ENCODE measurements around the gene HSD11B1L. TPM values are rescaled to one million over a fixed set of nuclear protein-coding genes. Genes with fewer than 3 reads are reported as not detected.

HSD11B1L gene
- total RNA-seq, 1 experiment from 2014 or later: 2.4 TPM

- Histone ChIP-seq H3K9me3 (no peaks in the 10 kb centered on the region), H3K36me3 (ENCODE audit: control insufficient read depth, insufficient read depth, low read length) (peaks cover 2% of the 10 kb centered on the region), H3K4me1 (no peaks in the 10 kb centered on the region), H3K4me3 (ENCODE audit: low read depth, low read length) (no peak overlapping the region), H3K27me3 (replicated peaks; ENCODE audit: control insufficient read depth, insufficient read depth, low read length) (no peaks in the 10 kb centered on the region)
- Mint-ChIP-seq H3K27me3 (ENCODE audit: insufficient read depth, unreplicated experiment) (no peaks in the 10 kb centered on the region), H3K4me3 (ENCODE audit: unreplicated experiment) (no peak overlapping the region), H3K27ac (ENCODE audit: unreplicated experiment) (no peak overlapping the region), H3K36me3 (ENCODE audit: insufficient read depth, unreplicated experiment) (peaks cover 93% of the 10 kb centered on the region), H3K4me1 (ENCODE audit: low read depth, unreplicated experiment) (no peaks in the 10 kb centered on the region), H3K9me3 (ENCODE audit: unreplicated experiment) (no peaks in the 10 kb centered on the region)
- BruUV-seq (replicated peaks): no TSS peak
- CTCF ChIA-PET: no interaction called here
- DNase-seq: no peak
- intact Hi-C loops (cut with micrococcal nuclease; ENCODE audit: unreplicated experiment): no loop called here
- POLR2A ChIA-PET: no interaction called here
- TF ChIP-seq, protein P1, sequence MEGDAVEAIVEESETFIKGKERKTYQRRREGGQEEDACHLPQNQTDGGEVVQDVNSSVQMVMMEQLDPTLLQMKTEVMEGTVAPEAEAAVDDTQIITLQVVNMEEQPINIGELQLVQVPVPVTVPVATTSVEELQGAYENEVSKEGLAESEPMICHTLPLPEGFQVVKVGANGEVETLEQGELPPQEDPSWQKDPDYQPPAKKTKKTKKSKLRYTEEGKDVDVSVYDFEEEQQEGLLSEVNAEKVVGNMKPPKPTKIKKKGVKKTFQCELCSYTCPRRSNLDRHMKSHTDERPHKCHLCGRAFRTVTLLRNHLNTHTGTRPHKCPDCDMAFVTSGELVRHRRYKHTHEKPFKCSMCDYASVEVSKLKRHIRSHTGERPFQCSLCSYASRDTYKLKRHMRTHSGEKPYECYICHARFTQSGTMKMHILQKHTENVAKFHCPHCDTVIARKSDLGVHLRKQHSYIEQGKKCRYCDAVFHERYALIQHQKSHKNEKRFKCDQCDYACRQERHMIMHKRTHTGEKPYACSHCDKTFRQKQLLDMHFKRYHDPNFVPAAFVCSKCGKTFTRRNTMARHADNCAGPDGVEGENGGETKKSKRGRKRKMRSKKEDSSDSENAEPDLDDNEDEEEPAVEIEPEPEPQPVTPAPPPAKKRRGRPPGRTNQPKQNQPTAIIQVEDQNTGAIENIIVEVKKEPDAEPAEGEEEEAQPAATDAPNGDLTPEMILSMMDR (IDR thresholded peaks at IDR 0.05; ENCODE audit: insufficient read depth in 1 of 2, low read depth in 1 of 2, low read length in 1 of 2, severe bottlenecking in 1 of 2, unreplicated experiment in 1 of 2): no peak
Measured at GRCh38 chr19:5652261-5652660, 28.6 kb upstream of the HSD11B1L start.

GRCh38 chr19:5654931-5655330, 25.9 kb upstream of the HSD11B1L start:
- H3K4me3 Mint-ChIP-seq (ENCODE audit: unreplicated experiment): no peak overlapping the region
- no peak overlapping the region for H3K4me3 ChIP-seq (ENCODE audit: low read depth, low read length)
- CTCF ChIA-PET: no interaction called here
- DNase-seq: no peak
- no peak overlapping the region for H3K27ac Mint-ChIP-seq (ENCODE audit: unreplicated experiment)
- H3K27me3 Mint-ChIP-seq (ENCODE audit: insufficient read depth, unreplicated experiment): no peaks in the 10 kb centered on the region
- H3K4me1 ChIP-seq: no peaks in the 10 kb centered on the region
- TF ChIP-seq, protein P1 (IDR thresholded peaks at IDR 0.05; ENCODE audit: insufficient read depth in 1 of 2, low read depth in 1 of 2, low read length in 1 of 2, severe bottlenecking in 1 of 2, unreplicated experiment in 1 of 2): no peak
- no peaks in the 10 kb centered on the region for H3K4me1 Mint-ChIP-seq (ENCODE audit: low read depth, unreplicated experiment)
- no peaks in the 10 kb centered on the region for H3K9me3 Mint-ChIP-seq (ENCODE audit: unreplicated experiment)
- peaks cover 98% of the 10 kb centered on the region for H3K36me3 Mint-ChIP-seq (ENCODE audit: insufficient read depth, unreplicated experiment)
- no TSS peak for BruUV-seq (replicated peaks)
- H3K9me3 ChIP-seq: no peaks in the 10 kb centered on the region
- intact Hi-C loops (cut with micrococcal nuclease; ENCODE audit: unreplicated experiment): no loop called here
- no peaks in the 10 kb centered on the region for H3K27me3 ChIP-seq (replicated peaks; ENCODE audit: control insufficient read depth, insufficient read depth, low read length)
- POLR2A ChIA-PET: interaction anchor here (0.5 kb wide), 1 partner anchor 63 kb away, joined by 14 read pairs; no protein-coding TSS in a partner anchor
- peaks cover 2% of the 10 kb centered on the region for H3K36me3 ChIP-seq (ENCODE audit: control insufficient read depth, insufficient read depth, low read length)

- no peaks in the 10 kb centered on the region for H3K4me1 Mint-ChIP-seq (ENCODE audit: low read depth, unreplicated experiment)
- no peak overlapping the region for H3K27ac Mint-ChIP-seq (ENCODE audit: unreplicated experiment)
- no peaks in the 10 kb centered on the region for H3K27me3 Mint-ChIP-seq (ENCODE audit: insufficient read depth, unreplicated experiment)
- TF ChIP-seq, protein P1 (IDR thresholded peaks at IDR 0.05; ENCODE audit: insufficient read depth in 1 of 2, low read depth in 1 of 2, low read length in 1 of 2, severe bottlenecking in 1 of 2, unreplicated experiment in 1 of 2): no peak
- POLR2A ChIA-PET: interaction anchor here (0.5 kb wide), 1 partner anchor 63 kb away, joined by 14 read pairs; no protein-coding TSS in a partner anchor
- H3K36me3 ChIP-seq (ENCODE audit: control insufficient read depth, insufficient read depth, low read length): peaks cover 3% of the 10 kb centered on the region
- H3K9me3 Mint-ChIP-seq (ENCODE audit: unreplicated experiment): no peaks in the 10 kb centered on the region
- CTCF ChIA-PET: interaction anchor here (0.7 kb wide), 1 partner anchor 18 kb away, joined by 3 read pairs; no protein-coding TSS in a partner anchor
- H3K4me3 Mint-ChIP-seq (ENCODE audit: unreplicated experiment): no peak overlapping the region
- no peak overlapping the region for H3K4me3 ChIP-seq (ENCODE audit: low read depth, low read length)
- BruUV-seq (replicated peaks): no TSS peak
- no peaks in the 10 kb centered on the region for H3K9me3 ChIP-seq
- H3K27me3 ChIP-seq (replicated peaks; ENCODE audit: control insufficient read depth, insufficient read depth, low read length): no peaks in the 10 kb centered on the region
- intact Hi-C loops (cut with micrococcal nuclease; ENCODE audit: unreplicated experiment): no loop called here
- no peak for DNase-seq
- H3K36me3 Mint-ChIP-seq (ENCODE audit: insufficient read depth, unreplicated experiment): peaks cover 97% of the 10 kb centered on the region
- H3K4me1 ChIP-seq: no peaks in the 10 kb centered on the region
Measured at GRCh38 chr19:5655412-5655811, 25.4 kb upstream of the HSD11B1L start.

Measured in Caco-2 (cell line).